ENCODE data around the gene APLN.

The APLN gene

GRCh38 chrX:129697204-129697829 is 42.6 kb upstream of the APLN start:
- no peaks in the 10 kb centered on the region for H3K9me3 ChIP-seq
- no peak for TF ChIP-seq CTCF (IDR thresholded peaks at IDR 0.05)
- H3K27ac ChIP-seq = no peak overlapping the region
- no peak overlapping the region for H3K4me3 ChIP-seq (ENCODE audit: low read depth in 1 of 2, low read length in 1 of 2)
- no peaks in the 10 kb centered on the region for H3K4me1 ChIP-seq (ENCODE audit: control insufficient read depth in 1 of 2, insufficient read depth in 1 of 2, low read depth in 1 of 2, low read length in 1 of 2)
- H3K36me3 ChIP-seq = no peaks in the 10 kb centered on the region
- H3K27me3 ChIP-seq = no peaks in the 10 kb centered on the region

GRCh38 chrX:129696463-129697155 is 41.9 kb upstream of the APLN start:
- no peak for TF ChIP-seq CTCF (IDR thresholded peaks at IDR 0.05)
- no peaks in the 10 kb centered on the region for H3K9me3 ChIP-seq
- H3K4me1 ChIP-seq (ENCODE audit: control insufficient read depth in 1 of 2, insufficient read depth in 1 of 2, low read depth in 1 of 2, low read length in 1 of 2) = no peaks in the 10 kb centered on the region
- no peak overlapping the region for H3K4me3 ChIP-seq (ENCODE audit: low read depth in 1 of 2, low read length in 1 of 2)
- no peaks in the 10 kb centered on the region for H3K36me3 ChIP-seq
- no peak overlapping the region for H3K27ac ChIP-seq
- H3K27me3 ChIP-seq = no peaks in the 10 kb centered on the region

- Histone ChIP-seq H3K36me3 (no peaks in the 10 kb centered on the region), H3K27ac (no peak overlapping the region), H3K4me1 (ENCODE audit: control insufficient read depth in 1 of 2, insufficient read depth in 1 of 2, low read depth in 1 of 2, low read length in 1 of 2) (no peaks in the 10 kb centered on the region), H3K9me3 (no peaks in the 10 kb centered on the region), H3K4me3 (ENCODE audit: low read depth in 1 of 2, low read length in 1 of 2) (no peak overlapping the region), H3K27me3 (no peaks in the 10 kb centered on the region)
- TF ChIP-seq CTCF (IDR thresholded peaks at IDR 0.05) = no peak
These were observed 41.2 kb upstream of the APLN start for GRCh38 chrX:129695937-129696336.

GRCh38 chrX:129695535-129695934 is 40.8 kb upstream of the APLN start:
- Histone ChIP-seq H3K27me3 (no peaks in the 10 kb centered on the region), H3K4me1 (ENCODE audit: control insufficient read depth in 1 of 2, insufficient read depth in 1 of 2, low read depth in 1 of 2, low read length in 1 of 2) (no peaks in the 10 kb centered on the region), H3K27ac (no peak overlapping the region), H3K36me3 (no peaks in the 10 kb centered on the region), H3K9me3 (no peaks in the 10 kb centered on the region), H3K4me3 (ENCODE audit: low read depth in 1 of 2, low read length in 1 of 2) (no peak overlapping the region)
- TF ChIP-seq CTCF (IDR thresholded peaks at IDR 0.05) = no peak

- Histone ChIP-seq H3K27ac (no peak overlapping the region), H3K4me1 (ENCODE audit: control insufficient read depth in 1 of 2, insufficient read depth in 1 of 2, low read depth in 1 of 2, low read length in 1 of 2) (no peaks in the 10 kb centered on the region), H3K27me3 (no peaks in the 10 kb centered on the region), H3K4me3 (ENCODE audit: low read depth in 1 of 2, low read length in 1 of 2) (no peak overlapping the region), H3K9me3 (no peaks in the 10 kb centered on the region), H3K36me3 (no peaks in the 10 kb centered on the region)
- TF ChIP-seq CTCF (IDR thresholded peaks at IDR 0.05) = no peak
These were observed 40.0 kb upstream of the APLN start for GRCh38 chrX:129694805-129695204.

All from neutrophil (primary cell).